HCT116 (cell line): ENCODE data around the gene NFIC. TPM values are rescaled to one million over a fixed set of nuclear protein-coding genes. Genes with fewer than 3 reads are reported as not detected.

Source experiments
- ATAC-seq: fragments of 200-7000 bp; cut with Tn5 transposase; 2 replicates; pipeline ENCODE4 v1.9.1; 2020; ENCODE audit warnings: mild to moderate bottlenecking, moderate library complexity
- BruUV-seq: library from RNA; stranded (reverse); fragments of 400-500 nt; replicated peaks from 2 replicates; lab custom pipeline; 2021; lab: Mats Ljungman, UMichigan
- CTCF ChIA-PET: fragments of 300-600 bp; sonication (Branson Sonifier 250); formaldehyde crosslinking; loops from one replicate; lab custom pipeline; 2021; ENCODE audit warnings: antibody characterized with exemption; lab: Charles Lee
- POLR2A ChIA-PET: fragments of 300-600, 350-600 bp; sonication (Branson Sonifier 250); formaldehyde crosslinking; loops from one replicate; lab custom pipeline; 2021; ENCODE audit warnings: antibody characterized with exemption; lab: Charles Lee
- RAD21 ChIA-PET, 2 experiments: fragments of 300-600 bp; sonication (Branson Sonifier 250); formaldehyde crosslinking; loops; one replicate each; lab custom pipeline; 2023; ENCODE audit warnings: low total read pairs in 2 of 2; ENCODE audit not compliant: uncharacterized antibody in 2 of 2, unreplicated experiment in 2 of 2, low non-redundant PET in 1 of 2; lab: Charles Lee
- DNase-seq: peaks from one replicate; pipeline ENCODE4 v3.0.0-alpha.2; 2010; ENCODE audit warnings: low read depth, low spot score
- H2AFZ ChIP-seq: fragments of 200-600 bp; shearing (Covaris generic), sonication (generic); 2 replicates; pipeline ENCODE4 v1.6.1; 2017; ENCODE audit warnings: low read depth, mixed run types, mixed read lengths, antibody characterized with exemption, low read length; ENCODE audit not compliant: poor library complexity, severe bottlenecking
- H3K27ac ChIP-seq: 2 replicates; pipeline ENCODE4 v1.5.1; 2012; ENCODE audit warnings: low read depth, low read length
- H3K27me3 ChIP-seq: fragments of 200-600 bp; sonication (generic); 2 replicates; pipeline ENCODE4 v1.6.1; 2016; ENCODE audit warnings: mixed run types, low read length, mixed read lengths; ENCODE audit not compliant: insufficient read depth
- H3K36me3 ChIP-seq, 2 experiments: fragments of 200-500 bp in 1 of 2; fragments of 200-600 bp in 1 of 2; sonication (Bioruptor generic) in 1 of 2; sonication (generic) in 1 of 2; 2 replicates each; pipeline versions ENCODE4 v1.5.1 to v1.6.1; 2014 to 2016; ENCODE audit warnings: low read length in 2 of 2, inconsistent platforms in 1 of 2, mixed read lengths in 1 of 2, mixed run types in 1 of 2; ENCODE audit not compliant: insufficient read depth in 2 of 2, control insufficient read depth in 1 of 2
- H3K4me1 ChIP-seq, 2 experiments: fragments of 200-600 bp in 1 of 2; sonication (generic) in 1 of 2; 2 replicates each; pipeline versions ENCODE4 v1.5.1 to v1.6.1; 2012 to 2017; ENCODE audit warnings: low read length in 2 of 2, inconsistent platforms in 1 of 2, mild to moderate bottlenecking in 1 of 2, mixed read lengths in 1 of 2, mixed run types in 1 of 2, moderate library complexity in 1 of 2; ENCODE audit not compliant: insufficient read depth in 2 of 2, control insufficient read depth in 1 of 2
- H3K4me2 ChIP-seq: fragments of 200-600 bp; sonication (generic); 2 replicates; pipeline ENCODE4 v1.6.1; 2017; ENCODE audit warnings: mixed run types, low read length, mixed read lengths
- H3K4me3 ChIP-seq, 2 experiments: fragments of 200-600 bp in 1 of 2; sonication (generic) in 1 of 2; replicated peaks in 1 of 2; 2 replicates each; pipeline ENCODE4 v1.5.1; 2011 to 2016; ENCODE audit warnings: low read length in 2 of 2, control low read depth in 1 of 2, low read depth in 1 of 2, mild to moderate bottlenecking in 1 of 2, mixed read lengths in 1 of 2, mixed run types in 1 of 2
- H3K79me2 ChIP-seq: fragments of 200-600 bp; sonication (generic); 2 replicates; pipeline ENCODE4 v1.6.1; 2017; ENCODE audit warnings: mild to moderate bottlenecking, mixed run types, low read length, moderate library complexity, mixed read lengths; ENCODE audit not compliant: insufficient read depth
- H3K9ac ChIP-seq: fragments of 200-600 bp; sonication (generic); 2 replicates; pipeline ENCODE4 v1.6.1; 2016; ENCODE audit warnings: low read length, mixed read lengths
- H3K9me2 ChIP-seq: fragments of 200-600 bp; sonication (generic), shearing (Covaris generic); 2 replicates; pipeline ENCODE4 v1.6.1; 2017; ENCODE audit warnings: mixed run types, mild to moderate bottlenecking, moderate library complexity; ENCODE audit not compliant: insufficient read depth
- H3K9me3 ChIP-seq, 2 experiments: fragments of 200-500 bp in 1 of 2; fragments of 200-600 bp in 1 of 2; sonication (Bioruptor generic) in 1 of 2; sonication (generic) in 1 of 2; 2 replicates each; pipeline ENCODE4 v1.6.1; 2014 to 2017; ENCODE audit warnings: low read length in 2 of 2, mixed read lengths in 2 of 2, inconsistent platforms in 1 of 2, low read depth in 1 of 2, mild to moderate bottlenecking in 1 of 2, mixed run types in 1 of 2, moderate library complexity in 1 of 2; ENCODE audit not compliant: control insufficient read depth in 1 of 2, insufficient read depth in 1 of 2
- H4K20me1 ChIP-seq: fragments of 200-600 bp; sonication (generic), shearing (Covaris generic); 2 replicates; pipeline ENCODE4 v1.6.1; 2017; ENCODE audit warnings: mixed run types, mild to moderate bottlenecking, moderate library complexity; ENCODE audit not compliant: insufficient read depth
- ATF3 ChIP-seq: IDR thresholded peaks from 2 replicates; pipeline ENCODE4 v1.6.1; 2012
- CEBPB ChIP-seq: IDR thresholded peaks from 2 replicates; pipeline ENCODE4 v1.6.1; 2012; ENCODE audit warnings: low read depth
- EGR1 ChIP-seq: IDR thresholded peaks from 2 replicates; pipeline ENCODE4 v1.6.1; 2012; ENCODE audit warnings: low read depth
- FOSL1 ChIP-seq: IDR thresholded peaks from 2 replicates; pipeline ENCODE4 v1.6.1; 2012; ENCODE audit warnings: low read depth
- JUND ChIP-seq: IDR thresholded peaks from 2 replicates; pipeline ENCODE4 v1.6.1; 2012
- POLR2A ChIP-seq: IDR thresholded peaks from 2 replicates; pipeline ENCODE4 v1.7.0; 2011; ENCODE audit warnings: borderline replicate concordance; ENCODE audit not compliant: insufficient read depth, insufficient read length; ENCODE audit errors: extremely low read depth
- POLR2AphosphoS5 ChIP-seq: IDR thresholded peaks from 2 replicates; pipeline ENCODE4 v1.6.1; 2011; ENCODE audit warnings: mild to moderate bottlenecking, low read depth, low read length, moderate library complexity
- SIN3A ChIP-seq: IDR thresholded peaks from 2 replicates; pipeline ENCODE4 v1.6.1; 2012; ENCODE audit warnings: low read depth
- SRF ChIP-seq: IDR thresholded peaks from 2 replicates; pipeline ENCODE4 v1.6.1; 2012; ENCODE audit warnings: low read depth
- TCF7L2 ChIP-seq: IDR thresholded peaks from 2 replicates; pipeline ENCODE4 v1.7.0; 2011; ENCODE audit warnings: borderline replicate concordance, inconsistent platforms; ENCODE audit not compliant: insufficient read depth, insufficient read length; ENCODE audit errors: extremely low read depth
- ZBTB33 ChIP-seq: IDR thresholded peaks from 2 replicates; pipeline ENCODE4 v1.6.1; 2011; ENCODE audit warnings: mild to moderate bottlenecking, low read length, moderate library complexity; ENCODE audit not compliant: insufficient replicate concordance; ENCODE audit errors: extremely low read depth
- ZFX ChIP-seq: fragments of 450-650 bp; IDR thresholded peaks from 2 replicates; pipeline ENCODE4 v1.6.1; 2017
- ZNF274 ChIP-seq: fragments of 200-500 bp; sonication (Bioruptor generic); IDR thresholded peaks from 2 replicates; pipeline ENCODE4 v1.6.1; 2014; ENCODE audit warnings: mild to moderate bottlenecking, low read depth, low read length, inconsistent platforms
- intact Hi-C: fragments of 100-400 bp; cut with micrococcal nuclease; formaldehyde crosslinking; loops from 2 replicates; pipeline ENCODE4 v1.10.0; 2022
- total RNA-seq: library from RNA; stranded (reverse); gene quantifications from one replicate; pipeline ENCODE4 v1.2.1, GENCODE V29; 2021; ENCODE audit not compliant: unreplicated experiment

The NFIC gene
- total RNA-seq, 1 experiment from 2014 or later: 116 TPM

GRCh38 chr19:3517638-3518037, 151.3 kb downstream of the NFIC start:
- Histone ChIP-seq H3K4me2 (no peak overlapping the region), H3K79me2 (peaks cover 90% of the 10 kb centered on the region), H3K27ac (no peak overlapping the region), H3K9ac (no peak overlapping the region), H3K27me3 (no peaks in the 10 kb centered on the region), H4K20me1 (no peaks in the 10 kb centered on the region), H3K9me3 (no peaks in the 10 kb centered on the region), H3K9me2 (no peaks in the 10 kb centered on the region), H3K36me3 (peaks cover 5 to 8% of the 10 kb centered on the region in 2 experiments; a peak in 2 of 4 replicates), H2AFZ (no peak overlapping the region), H3K4me3 (no peak overlapping the region), H3K4me1 (peaks cover 3 to 13% of the 10 kb centered on the region in 2 experiments; a peak in 2 of 4 replicates)
- DNase-seq (no peak), ATAC-seq (no peak)
- no TSS peak for BruUV-seq
- POLR2A ChIA-PET: no interaction called here
- CTCF ChIA-PET: no interaction called here
- TF ChIP-seq ATF3 (no peak), ZBTB33 (no peak)
- RAD21 ChIA-PET: no interaction called here
- intact Hi-C loops: no loop called here

GRCh38 chr19:3518255-3518654, 151.9 kb downstream of the NFIC start:
- ATAC-seq (no peak), DNase-seq (no peak)
- Histone ChIP-seq H3K4me3 (no peak overlapping the region), H3K9me3 (no peaks in the 10 kb centered on the region), H2AFZ (no peak overlapping the region), H3K27me3 (no peaks in the 10 kb centered on the region), H3K79me2 (peaks cover 84% of the 10 kb centered on the region), H3K9ac (no peak overlapping the region), H3K9me2 (no peaks in the 10 kb centered on the region), H4K20me1 (no peaks in the 10 kb centered on the region), H3K36me3 (peaks cover 5 to 8% of the 10 kb centered on the region in 2 experiments; a peak in 2 of 4 replicates), H3K4me2 (no peak overlapping the region), H3K4me1 (peaks cover 3 to 13% of the 10 kb centered on the region in 2 experiments; a peak in 2 of 4 replicates), H3K27ac (no peak overlapping the region)
- CTCF ChIA-PET: no interaction called here
- POLR2A ChIA-PET: no interaction called here
- no TSS peak for BruUV-seq
- intact Hi-C loops: no loop called here
- RAD21 ChIA-PET: no interaction called here
- TF ChIP-seq SRF: no peak
- no peak for TF ChIP-seq ZBTB33
- TF ChIP-seq ATF3: no peak
- TF ChIP-seq EGR1: no peak
- TF ChIP-seq TCF7L2: no peak
- TF ChIP-seq ZNF274: no peak
- TF ChIP-seq ZFX: no peak
- no peak for TF ChIP-seq CEBPB
- TF ChIP-seq FOSL1: no peak
- TF ChIP-seq JUND: no peak
- no peak for TF ChIP-seq POLR2AphosphoS5
- no peak for TF ChIP-seq SIN3A
- no peak for TF ChIP-seq POLR2A
